MCF 10A (cell line): ENCODE results near the gene NFIA. TPM values are rescaled to one million over a fixed set of nuclear protein-coding genes. Genes with fewer than 3 reads are reported as not detected.

Source experiments
- BruUV-seq: library from RNA; stranded (reverse); fragments of 400-500 nt; replicated peaks from 2 replicates; lab custom pipeline; 2021; lab: Mats Ljungman, UMichigan
- CTCF ChIA-PET: fragments of 300-600 bp; sonication (Branson Sonifier 250); formaldehyde crosslinking; extraction: SDS; loops from one replicate; lab custom pipeline; 2021; ENCODE audit warnings: antibody characterized with exemption, inconsistent platforms; lab: Yijun Ruan, JAX
- POLR2A ChIA-PET: fragments of 300-600, 350-650 bp; sonication (Branson Sonifier 250); formaldehyde crosslinking; extraction: SDS; loops from one replicate; lab custom pipeline; 2020; ENCODE audit warnings: antibody characterized with exemption, inconsistent platforms; lab: Yijun Ruan, JAX
- DNase-seq: peaks from one replicate; pipeline ENCODE4 v3.0.0-alpha.2; 2018; ENCODE audit not compliant: unreplicated experiment
- H3K27ac Mint-ChIP-seq: one replicate; pipeline ENCODE4 v1.8.0; 2022; ENCODE audit warnings: mild to moderate bottlenecking, low read depth, mixed read lengths; ENCODE audit not compliant: unreplicated experiment
- H3K27me3 Mint-ChIP-seq: one replicate; pipeline ENCODE4 v1.8.0; 2022; ENCODE audit warnings: mixed read lengths; ENCODE audit not compliant: insufficient read depth, unreplicated experiment
- H3K36me3 Mint-ChIP-seq: one replicate; pipeline ENCODE4 v1.8.0; 2022; ENCODE audit warnings: mild to moderate bottlenecking, moderate library complexity, mixed read lengths; ENCODE audit not compliant: insufficient read depth, unreplicated experiment
- H3K4me1 Mint-ChIP-seq: one replicate; pipeline ENCODE4 v1.8.0; 2022; ENCODE audit warnings: mixed read lengths; ENCODE audit not compliant: insufficient read depth, unreplicated experiment
- H3K4me3 Mint-ChIP-seq: one replicate; pipeline ENCODE4 v1.8.0; 2022; ENCODE audit warnings: mild to moderate bottlenecking, moderate library complexity, mixed read lengths; ENCODE audit not compliant: unreplicated experiment
- H3K9me3 Mint-ChIP-seq: one replicate; pipeline ENCODE4 v1.8.0; 2022; ENCODE audit warnings: mixed read lengths; ENCODE audit not compliant: unreplicated experiment
- CTCF ChIP-seq: fragments of 200-600 bp; IDR thresholded peaks from one replicate; pipeline ENCODE4 v1.8.0; 2022; ENCODE audit warnings: antibody characterized with exemption, mild to moderate bottlenecking; ENCODE audit not compliant: unreplicated experiment
- intact Hi-C: fragments of 100-400 bp; cut with micrococcal nuclease; formaldehyde crosslinking; loops from 2 replicates; pipeline ENCODE4 v1.14.1; 2022
- total RNA-seq: library from RNA; stranded (reverse); gene quantifications from 2 replicates; pipeline ENCODE4 v1.2.3, GENCODE V29; 2022

NFIA gene
- total RNA-seq, 1 experiment from 2014 or later: 54.8 TPM

GRCh38 chr1:61378494-61379180 lies 296.3 kb downstream of the NFIA start:
- no peaks in the 10 kb centered on the region for H3K27me3 Mint-ChIP-seq
- TF ChIP-seq CTCF: no peak
- H3K4me3 Mint-ChIP-seq: no peak overlapping the region
- no peaks in the 10 kb centered on the region for H3K36me3 Mint-ChIP-seq
- POLR2A ChIA-PET: no interaction called here
- intact Hi-C loops: no loop called here
- H3K4me1 Mint-ChIP-seq: peaks cover 6% of the 10 kb centered on the region
- CTCF ChIA-PET: interaction anchor here (0.6 kb wide), 2 partner anchors 9 to 238 kb away, joined by 4 read pairs; no protein-coding TSS in a partner anchor
- H3K27ac Mint-ChIP-seq: no peak overlapping the region
- DNase-seq: no peak
- BruUV-seq: no TSS peak
- H3K9me3 Mint-ChIP-seq: no peaks in the 10 kb centered on the region

- no peak for TF ChIP-seq CTCF
- Mint-ChIP-seq H3K27ac (no peak overlapping the region), H3K4me3 (no peak overlapping the region), H3K4me1 (peaks cover 6% of the 10 kb centered on the region), H3K27me3 (no peaks in the 10 kb centered on the region), H3K36me3 (peaks cover 9% of the 10 kb centered on the region), H3K9me3 (no peaks in the 10 kb centered on the region)
- CTCF ChIA-PET: no interaction called here
- no TSS peak for BruUV-seq
- POLR2A ChIA-PET: no interaction called here
- intact Hi-C loops: no loop called here
- no peak for DNase-seq
Measured at GRCh38 chr1:61379693-61380092, 297.3 kb downstream of the NFIA start.

- no peak for TF ChIP-seq CTCF
- intact Hi-C loops: no loop called here
- no peaks in the 10 kb centered on the region for H3K9me3 Mint-ChIP-seq
- peaks cover 13% of the 10 kb centered on the region for H3K36me3 Mint-ChIP-seq
- H3K4me3 Mint-ChIP-seq: no peak overlapping the region
- DNase-seq: no peak
- no peaks in the 10 kb centered on the region for H3K27me3 Mint-ChIP-seq
- POLR2A ChIA-PET: interaction anchor here (0.7 kb wide), 1 partner anchor 22 kb away, joined by 3 read pairs; no protein-coding TSS in a partner anchor
- CTCF ChIA-PET: interaction anchor here (1.3 kb wide), 1 partner anchor 27 kb away, joined by 3 read pairs; no protein-coding TSS in a partner anchor
- H3K4me1 Mint-ChIP-seq: peaks cover 4% of the 10 kb centered on the region
- H3K27ac Mint-ChIP-seq: no peak overlapping the region
- no TSS peak for BruUV-seq
Measured at GRCh38 chr1:61380561-61380960, 298.2 kb downstream of the NFIA start.

- H3K9me3 Mint-ChIP-seq: no peaks in the 10 kb centered on the region
- H3K4me3 Mint-ChIP-seq: no peak overlapping the region
- POLR2A ChIA-PET: no interaction called here
- peaks cover 46% of the 10 kb centered on the region for H3K36me3 Mint-ChIP-seq
- CTCF ChIA-PET: interaction anchor here (0.6 kb wide), 1 partner anchor 202 kb away, joined by 3 read pairs; no protein-coding TSS in a partner anchor
- no TSS peak for BruUV-seq
- intact Hi-C loops: no loop called here
- H3K4me1 Mint-ChIP-seq: peaks cover 17% of the 10 kb centered on the region
- TF ChIP-seq CTCF: no peak
- no peak for DNase-seq
- H3K27ac Mint-ChIP-seq: no peak overlapping the region
- no peaks in the 10 kb centered on the region for H3K27me3 Mint-ChIP-seq
Measured at GRCh38 chr1:61386323-61386722, 304.0 kb downstream of the NFIA start.
